Activated T-helper 1 cell treated with Interleukin-2 at 50 U/mL for 16 hours (primary cell): ENCODE data around the gene ADCY1.

Experiments
- DNase-seq: peaks from one replicate; pipeline ENCODE4 v3.0.0-alpha.2; 2020; ENCODE audit warnings: low read depth

Gene ADCY1

DNA sequence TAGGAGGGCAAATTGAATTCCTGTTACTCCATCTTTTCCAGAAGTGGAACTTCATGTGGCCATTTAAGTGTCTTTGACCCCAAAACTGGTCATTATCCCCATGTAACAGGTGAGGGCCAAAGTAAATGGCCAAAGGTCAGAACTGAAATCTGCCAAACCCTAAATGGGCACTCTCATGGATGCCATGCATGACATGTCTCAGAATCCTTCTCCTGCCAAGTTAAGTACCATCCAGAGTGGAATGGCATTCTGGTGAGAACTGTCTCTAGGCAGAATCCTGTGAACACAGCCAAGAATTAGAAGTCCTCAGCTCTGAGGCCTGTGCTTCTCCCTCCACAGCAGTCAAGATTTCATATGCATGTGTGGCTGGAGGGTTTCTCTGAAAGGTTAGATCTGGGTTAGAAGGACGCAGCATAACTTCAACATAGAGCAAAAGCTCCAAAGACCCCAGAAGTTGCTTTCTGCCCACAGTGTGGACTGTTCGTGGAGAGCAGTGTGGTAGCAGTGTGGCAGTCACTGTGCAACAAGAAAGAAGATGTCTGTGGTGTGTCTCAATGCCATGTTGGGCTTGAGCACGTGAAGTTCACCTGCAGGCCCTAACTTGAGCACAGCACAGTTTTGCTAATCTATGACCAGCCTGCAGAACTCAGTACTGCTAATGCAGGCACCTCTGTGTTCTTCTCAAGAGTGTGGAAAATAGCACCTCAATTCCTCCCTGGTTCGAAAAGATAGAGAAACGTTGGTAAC is 121.3 kb downstream of the ADCY1 start:
- no peak for DNase-seq

- no peak for DNase-seq
These were observed 122.3 kb downstream of the ADCY1 start for GRCh38 chr7:45696476-45696875.

DNA sequence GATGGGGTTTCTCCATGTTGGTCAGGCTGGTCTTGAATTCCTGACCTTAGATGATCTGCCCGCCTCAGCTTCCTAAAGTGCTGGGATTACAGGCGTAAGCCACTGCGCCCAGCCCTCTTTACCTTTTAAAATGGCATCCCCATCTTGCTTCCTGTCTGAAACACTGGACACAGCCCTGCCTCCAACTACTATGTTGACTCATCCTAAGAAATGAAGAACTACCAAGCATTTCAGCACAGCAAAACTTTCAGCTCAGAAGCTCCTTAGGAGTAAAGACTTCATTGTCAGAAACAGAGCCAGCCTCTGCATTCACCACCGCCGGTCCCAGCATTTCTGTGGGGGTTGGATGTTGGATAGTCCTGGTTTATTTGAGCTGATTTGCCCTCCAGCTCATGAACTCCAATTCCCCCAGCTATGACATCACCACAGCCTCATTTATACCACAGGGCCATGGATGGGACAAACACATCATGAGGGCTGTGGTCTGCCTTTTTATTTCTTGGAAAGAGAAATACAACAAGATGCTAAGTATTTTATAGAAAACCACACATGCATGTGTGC is 123.5 kb downstream of the ADCY1 start:
- no peak for DNase-seq

GRCh38 chr7:45698303-45699014 is 124.3 kb downstream of the ADCY1 start:
- no peak for DNase-seq

DNA sequence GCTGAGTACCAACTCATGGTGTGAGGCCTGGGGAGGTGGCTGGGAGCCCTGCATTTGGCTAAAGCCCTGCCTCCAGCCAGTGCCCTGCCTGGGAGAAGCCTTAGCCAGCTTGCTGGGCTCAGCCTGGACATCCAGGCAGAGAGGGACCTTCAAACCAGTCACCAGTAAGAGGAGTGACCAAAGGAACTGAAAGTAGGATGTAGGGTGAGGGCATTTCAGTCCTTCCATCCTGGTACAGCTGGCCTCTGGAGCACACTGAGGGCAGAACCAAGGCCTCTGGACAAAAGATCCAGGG is 124.8 kb downstream of the ADCY1 start:
- no peak for DNase-seq

DNA sequence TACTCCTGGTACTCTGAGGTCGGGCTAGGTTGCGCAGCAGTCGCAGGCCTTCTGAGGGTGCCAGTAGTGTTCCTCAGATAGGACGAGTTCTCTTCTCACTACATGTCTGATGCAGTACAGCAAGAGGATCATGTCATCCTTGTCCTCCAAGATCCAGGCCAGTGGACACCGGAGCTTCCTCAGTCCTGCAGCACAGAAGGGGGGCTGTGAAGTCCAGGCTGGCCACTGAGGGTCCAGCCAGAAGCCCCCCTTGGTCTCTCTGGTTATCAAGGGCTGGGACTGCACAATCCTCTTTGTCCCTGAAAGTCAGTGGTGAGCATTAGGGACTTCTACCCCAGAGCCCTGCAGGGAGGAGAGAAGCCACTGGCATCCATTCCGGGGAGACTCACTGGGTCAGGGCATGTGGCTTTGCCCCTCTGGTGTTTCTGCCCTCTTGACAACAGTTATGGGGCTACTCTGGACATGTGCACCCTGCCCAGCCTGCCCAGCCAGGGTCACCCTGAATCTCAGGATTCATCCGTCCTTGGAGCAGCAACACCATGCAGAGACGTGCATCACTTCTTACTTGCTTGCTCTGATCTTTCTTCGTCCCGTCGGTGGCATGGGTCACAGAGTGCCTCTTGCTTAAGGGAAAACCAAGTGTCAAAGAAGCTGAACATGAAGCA is 125.7 kb downstream of the ADCY1 start:
- DNase-seq: no peak

DNA sequence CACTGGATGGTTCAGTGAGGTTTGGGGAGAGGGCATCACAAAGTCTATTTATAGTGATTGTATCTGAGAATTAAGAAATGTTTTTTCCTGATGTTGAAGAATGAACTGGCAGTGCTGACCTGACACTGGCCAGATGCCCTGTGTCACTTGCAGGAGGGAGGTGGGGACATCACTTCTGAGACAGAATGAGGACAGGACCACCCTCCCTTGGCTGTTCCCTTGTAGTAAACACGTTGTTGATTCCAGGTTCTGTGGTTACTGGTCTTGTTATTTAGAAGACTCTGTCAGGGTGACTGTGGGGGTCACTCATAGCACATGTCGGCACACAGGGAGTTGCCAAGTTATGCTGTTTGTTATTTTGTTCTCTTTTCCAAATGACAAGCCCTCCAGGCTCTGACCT is 126.4 kb downstream of the ADCY1 start:
- no peak for DNase-seq

DNA sequence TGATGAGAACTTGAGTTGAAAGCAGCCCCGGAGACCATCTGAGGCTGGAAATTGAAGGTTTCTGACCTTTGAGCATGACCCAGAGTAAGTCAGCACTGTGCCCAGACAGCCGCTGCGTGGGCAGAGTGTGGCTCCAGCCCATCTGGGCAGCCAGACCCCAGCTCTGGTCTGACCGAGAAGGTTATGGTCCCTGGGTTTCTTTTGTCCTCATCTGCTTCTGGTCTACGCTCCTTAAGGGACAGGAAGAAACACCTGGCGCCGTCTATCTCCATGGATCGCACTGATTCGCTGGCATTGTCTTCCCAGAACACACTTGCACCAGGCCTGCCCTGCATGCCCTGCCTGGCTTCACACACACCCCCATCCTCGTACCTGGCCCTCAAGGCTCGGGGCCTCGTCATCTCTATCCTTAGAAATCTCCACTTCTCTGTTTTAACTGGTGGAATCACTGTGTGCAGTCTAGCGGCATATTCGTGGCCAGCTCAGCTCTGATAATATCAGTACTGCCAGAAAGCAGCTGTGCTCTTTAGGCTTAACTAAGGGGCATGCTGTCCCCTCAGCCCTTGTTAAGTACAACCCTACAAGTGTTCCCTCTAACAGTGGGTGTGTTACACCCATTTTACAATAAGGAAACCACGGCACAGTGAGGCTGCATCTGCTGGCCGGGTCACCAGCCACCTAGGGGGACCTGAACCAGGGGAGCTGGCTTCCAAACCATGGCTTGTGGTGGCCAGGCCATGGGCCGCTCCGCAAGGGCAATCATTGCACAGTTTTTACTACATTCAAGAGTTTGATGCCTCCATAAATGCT is 127.7 kb downstream of the ADCY1 start:
- DNase-seq: no peak

- no peak for DNase-seq
These were observed 128.6 kb downstream of the ADCY1 start for GRCh38 chr7:45702751-45703150.

- DNase-seq: no peak
These were observed 129.2 kb downstream of the ADCY1 start for GRCh38 chr7:45703373-45703821.

DNA sequence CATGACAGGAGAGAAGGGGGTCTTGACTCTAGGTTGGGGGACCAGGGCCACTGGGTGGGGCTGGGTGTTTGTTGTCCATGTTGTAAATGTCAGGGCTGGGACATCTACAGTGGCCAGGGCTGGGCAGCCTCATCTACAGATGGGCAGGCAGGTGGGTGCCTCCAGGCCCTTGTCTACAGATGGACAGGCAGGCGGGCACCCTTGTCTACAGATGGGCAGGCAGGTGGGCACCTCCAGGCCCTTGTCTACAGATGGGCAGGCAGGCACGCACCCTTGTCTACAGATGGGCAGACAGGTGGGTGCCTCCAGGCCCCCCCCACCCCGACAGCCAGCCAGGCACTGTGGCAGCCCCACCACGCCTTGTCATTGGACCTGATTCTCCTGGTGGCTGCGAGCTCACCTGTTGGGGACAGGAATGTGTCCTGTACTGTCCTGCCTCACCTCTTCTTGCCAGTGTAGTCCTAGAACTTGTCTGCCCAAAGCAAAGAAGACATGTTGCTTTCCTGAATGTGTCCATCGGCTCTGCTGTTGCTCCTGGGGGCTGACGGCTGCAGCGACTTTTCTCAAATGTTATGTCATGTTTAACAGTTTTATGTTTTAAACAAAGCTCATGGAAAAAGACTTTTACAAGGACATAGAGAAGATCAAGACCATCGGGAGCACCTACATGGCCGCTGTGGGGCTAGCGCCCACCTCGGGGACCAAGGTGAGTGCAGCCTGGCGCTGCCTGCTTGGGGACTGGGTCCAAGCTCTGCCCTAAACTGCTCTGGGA is 129.9 kb downstream of the ADCY1 start:
- DNase-seq: no peak

GRCh38 chr7:45704683-45705016 is 130.5 kb downstream of the ADCY1 start:
- DNase-seq: no peak

DNA sequence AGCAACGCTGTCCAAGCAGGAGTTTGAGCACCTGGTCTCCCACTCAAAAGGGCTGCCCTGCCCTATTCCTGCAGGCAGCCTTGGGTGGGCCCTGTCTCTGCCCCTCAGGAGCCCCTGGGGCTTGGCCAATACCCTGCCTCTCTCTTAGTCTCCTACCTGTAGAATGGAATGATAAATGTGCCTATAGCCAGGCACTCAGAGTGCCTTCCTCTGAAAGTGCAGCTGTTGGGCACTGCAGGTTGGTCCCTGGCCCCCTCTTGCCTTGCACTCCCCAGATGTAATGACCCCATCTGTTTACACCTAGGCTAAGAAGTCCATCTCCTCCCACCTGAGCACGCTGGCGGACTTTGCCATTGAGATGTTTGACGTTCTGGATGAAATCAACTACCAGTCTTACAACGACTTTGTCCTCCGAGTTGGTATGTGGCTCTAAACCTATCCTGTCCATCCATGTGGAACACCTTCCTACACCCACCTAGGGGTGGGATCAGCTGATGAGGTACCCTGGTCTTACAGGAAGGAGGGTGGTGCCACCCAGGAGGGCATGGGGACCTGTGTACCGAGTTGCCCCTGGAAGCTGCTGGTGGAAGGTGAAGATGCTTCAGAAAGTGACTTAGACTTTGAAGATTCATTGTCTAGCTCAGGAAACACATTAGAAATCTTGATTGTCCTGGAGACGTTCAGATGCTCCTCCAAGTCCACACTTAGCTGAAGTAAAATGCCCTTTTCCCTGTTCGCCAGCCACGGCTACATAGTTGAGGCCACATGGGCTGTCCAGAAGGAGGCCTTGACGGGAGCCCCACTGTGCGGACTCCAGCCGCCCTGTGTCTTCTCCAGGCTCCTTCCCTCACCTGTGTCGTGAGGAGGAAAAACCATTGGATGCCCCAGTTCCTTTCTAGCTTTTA is 134.1 kb downstream of the ADCY1 start:
- DNase-seq: no peak

DNA sequence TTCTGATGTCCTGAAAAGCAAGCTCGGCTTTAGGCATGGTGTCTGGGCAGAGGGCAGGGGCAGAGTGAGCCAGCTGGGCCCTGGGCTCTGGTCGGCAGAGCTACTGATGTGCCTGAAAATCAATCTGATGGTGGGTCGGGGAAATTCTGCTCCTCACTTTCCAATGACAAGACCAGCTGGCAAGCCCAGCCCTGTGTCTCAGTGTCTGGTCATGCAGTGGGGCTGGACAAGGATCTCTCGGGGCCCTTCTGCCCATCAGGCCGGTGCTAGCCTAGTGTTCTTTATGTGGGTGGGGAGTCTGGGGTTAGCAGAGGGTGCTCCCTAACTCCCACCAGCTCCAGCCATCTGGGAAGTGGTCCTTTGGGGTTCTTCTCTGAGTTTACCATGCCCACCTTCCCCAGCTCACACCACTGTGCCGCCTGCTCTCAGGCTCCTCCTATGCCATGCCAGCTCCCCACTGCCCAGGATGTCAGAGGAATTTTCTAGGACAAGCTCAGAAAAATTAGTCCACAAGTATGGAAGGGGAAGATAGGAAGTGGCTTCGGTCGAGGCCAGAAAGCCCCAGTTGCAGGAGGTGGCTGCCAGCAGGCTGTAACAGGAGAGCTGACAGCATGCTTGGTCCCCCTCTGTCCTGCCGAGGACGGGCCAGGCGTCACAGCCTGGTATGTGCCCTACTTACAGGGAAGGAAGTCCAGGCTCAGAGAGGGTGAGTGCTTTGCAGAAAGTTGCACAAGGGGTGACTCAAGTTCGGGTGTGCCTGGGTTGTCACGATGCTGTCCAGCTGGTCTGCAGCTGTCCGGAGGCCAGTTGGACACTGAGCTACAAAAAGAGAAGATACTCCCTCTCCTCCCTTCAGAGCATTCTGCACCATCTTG is 135.2 kb downstream of the ADCY1 start:
- no peak for DNase-seq

DNA sequence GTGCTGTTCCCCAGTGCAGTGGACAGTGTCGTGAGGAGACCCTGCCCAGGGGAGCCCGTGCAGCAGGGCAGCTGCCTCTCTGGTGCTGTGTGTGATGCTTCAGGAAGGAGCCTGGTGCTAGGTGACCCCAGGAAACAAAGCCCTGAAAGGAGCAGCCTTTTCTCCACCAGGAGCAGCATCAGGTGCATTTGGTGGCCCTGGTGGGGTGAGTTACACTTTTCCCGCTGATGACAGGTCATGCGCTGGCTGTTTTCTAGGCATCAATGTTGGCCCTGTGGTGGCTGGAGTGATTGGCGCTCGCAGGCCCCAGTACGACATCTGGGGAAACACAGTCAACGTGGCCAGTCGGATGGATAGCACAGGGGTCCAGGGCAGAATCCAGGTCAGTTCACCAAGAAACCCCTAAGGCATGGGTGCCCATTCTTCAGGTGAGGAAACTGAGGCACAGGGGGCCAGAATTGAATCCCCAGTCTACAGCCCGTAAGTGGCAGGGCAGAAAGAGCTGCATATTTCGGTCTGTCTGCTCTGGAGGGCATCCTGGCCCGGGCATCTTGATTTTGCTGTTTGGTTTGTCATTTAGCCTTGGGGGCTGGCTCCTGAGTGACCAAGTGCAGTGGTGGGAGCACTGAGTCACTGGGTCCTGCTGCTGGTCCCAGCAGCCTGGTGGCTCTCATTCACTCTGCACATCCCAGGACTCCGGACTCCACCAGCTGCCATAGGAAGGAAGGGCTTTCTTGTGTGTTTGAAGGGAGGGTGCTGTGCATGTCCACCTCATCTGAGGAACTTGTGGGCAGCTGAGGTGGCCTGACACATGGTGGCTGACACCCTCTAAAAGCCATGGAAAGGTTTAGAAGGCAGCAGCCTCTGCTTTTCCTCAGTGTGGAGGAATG is 136.3 kb downstream of the ADCY1 start:
- no peak for DNase-seq

- DNase-seq: no peak
These were observed 137.0 kb downstream of the ADCY1 start for GRCh38 chr7:45711161-45711490.

DNA sequence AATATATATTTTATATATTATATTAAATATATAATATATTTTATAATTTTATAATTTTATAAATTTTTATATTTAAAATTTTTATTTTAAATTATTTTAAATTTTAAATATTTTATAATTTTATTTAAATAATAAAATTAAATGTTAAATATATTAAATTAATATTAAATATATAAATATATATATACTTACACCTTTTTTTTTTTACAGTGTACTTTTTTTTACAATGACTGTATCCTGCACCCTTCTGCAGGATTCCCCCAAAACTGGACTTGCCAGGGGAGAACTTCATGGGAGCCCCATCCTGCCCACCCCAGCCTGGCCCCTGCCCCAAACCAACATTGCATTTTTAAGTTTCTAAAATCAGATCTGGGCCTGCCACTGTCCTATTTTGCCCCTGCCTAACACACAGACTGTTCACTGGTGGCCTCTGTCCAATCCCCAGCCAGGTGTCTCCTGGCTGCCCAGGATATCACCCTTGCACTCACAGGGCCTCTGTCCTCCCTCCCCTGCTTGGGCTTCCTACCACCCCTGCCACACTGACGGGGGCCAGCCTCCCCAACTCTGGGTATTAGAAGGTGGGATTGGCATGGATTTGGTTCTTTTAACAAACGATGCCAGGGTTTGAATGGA is 138.0 kb downstream of the ADCY1 start:
- no peak for DNase-seq
